GM12878 (cell line): ENCODE data around the gene C5. TPM values are rescaled to one million over a fixed set of nuclear protein-coding genes. Genes with fewer than 3 reads are reported as not detected.

ENCODE experiments used
- ATAC-seq: fragments of 200-7000 bp; cut with Tn5 transposase; 3 replicates; pipeline ENCODE4 v1.9.1; 2020; ENCODE audit warnings: mild to moderate bottlenecking, moderate library complexity
- BruUV-seq: library from RNA; stranded (reverse); fragments of 400-500 nt; replicated peaks from 2 replicates; lab custom pipeline; 2021; lab: Mats Ljungman, UMichigan
- CTCF ChIA-PET: fragments of 300-600 bp; sonication (Branson Sonifier 250); formaldehyde crosslinking; extraction: SDS; loops from one replicate; lab custom pipeline; 2021; ENCODE audit warnings: inconsistent platforms; lab: Yijun Ruan, JAX
- POLR2A ChIA-PET: fragments of 350-600 bp; formaldehyde crosslinking; extraction: SDS; loops from one replicate; lab custom pipeline; 2021; ENCODE audit warnings: inconsistent platforms; lab: Charles Lee
- RAD21 ChIA-PET: fragments of 300-600 bp; sonication (Branson Sonifier 250); formaldehyde crosslinking; loops from one replicate; lab custom pipeline; 2023; ENCODE audit warnings: antibody characterized with exemption; ENCODE audit not compliant: unreplicated experiment; lab: Charles Lee
- SMC1A ChIA-PET: fragments of 300-600 bp; sonication (Branson Sonifier 250); formaldehyde crosslinking; loops from one replicate; lab custom pipeline; 2023; ENCODE audit not compliant: unreplicated experiment, uncharacterized antibody; lab: Charles Lee
- DNase-seq: peaks from one replicate; pipeline ENCODE4 v3.0.0-alpha.2; 2011; ENCODE audit warnings: low read depth, low spot score
- FAIRE-seq: peaks from 3 replicates; lab custom pipeline; 2011; peaks lifted over from hg19 to GRCh38; lab: Jason Lieb, UNC
- H2AFZ ChIP-seq: 2 replicates; pipeline ENCODE4 v1.6.0; 2011; ENCODE audit warnings: low read depth, low read length, control low read depth; ENCODE audit not compliant: control insufficient read depth
- H3K27ac ChIP-seq: 2 replicates; pipeline ENCODE4 v1.5.1; 2011; ENCODE audit warnings: control low read depth; ENCODE audit not compliant: control insufficient read depth, insufficient read depth
- H3K27me3 ChIP-seq, 2 experiments: replicated peaks in 1 of 2; 2 replicates each; pipeline versions ENCODE4 v1.6.0 to v1.6.1; 2011; ENCODE audit warnings: low read length in 1 of 2; ENCODE audit not compliant: control insufficient read depth in 2 of 2, insufficient read depth in 2 of 2
- H3K36me3 ChIP-seq, 2 experiments: 2 replicates each; pipeline ENCODE4 v1.5.1; 2011; ENCODE audit warnings: low read length in 1 of 2; ENCODE audit not compliant: control insufficient read depth in 2 of 2, insufficient read depth in 2 of 2
- H3K4me1 ChIP-seq: 2 replicates; pipeline ENCODE4 v1.6.1; 2011; ENCODE audit warnings: mild to moderate bottlenecking, low read length, moderate library complexity, mixed read lengths; ENCODE audit not compliant: control insufficient read depth, insufficient read depth
- H3K4me2 ChIP-seq: 2 replicates; pipeline ENCODE4 v1.6.0; 2011; ENCODE audit warnings: control low read depth; ENCODE audit not compliant: control insufficient read depth, insufficient read depth
- H3K4me3 ChIP-seq: fragments of 200-600 bp; sonication (generic); 2 replicates; pipeline ENCODE4 v1.5.1; 2016
- H3K79me2 ChIP-seq: 2 replicates; pipeline ENCODE4 v1.6.0; 2011; ENCODE audit warnings: low read length; ENCODE audit not compliant: control insufficient read depth, insufficient read depth
- H3K9ac ChIP-seq: 2 replicates; pipeline ENCODE4 v1.8.0; 2011; ENCODE audit warnings: low read length, control low read depth, mixed read lengths; ENCODE audit not compliant: control insufficient read depth, insufficient read depth
- H3K9me3 ChIP-seq: replicated peaks from 3 replicates; pipeline ENCODE4 v1.5.1; 2011; ENCODE audit warnings: mild to moderate bottlenecking, low read length; ENCODE audit not compliant: control insufficient read depth, insufficient read depth
- H4K20me1 ChIP-seq: 2 replicates; pipeline ENCODE4 v1.6.0; 2011; ENCODE audit not compliant: control insufficient read depth, insufficient read depth
- BRCA1 ChIP-seq: IDR thresholded peaks from 2 replicates; pipeline ENCODE4 v1.6.1; 2011; ENCODE audit warnings: low read depth, low read length, improper control_type of control experiment
- MLLT1 ChIP-seq: fragments of 450-650 bp; IDR thresholded peaks from 2 replicates; pipeline ENCODE4 v1.6.1; 2016; ENCODE audit warnings: mild to moderate bottlenecking
- POLR2A ChIP-seq: IDR thresholded peaks from 2 replicates; pipeline ENCODE4 v1.6.1; 2011; ENCODE audit warnings: low read depth, mild to moderate bottlenecking, low read length
- TCF3 ChIP-seq: IDR thresholded peaks from 2 replicates; pipeline ENCODE4 v1.6.1; 2012; ENCODE audit warnings: low read depth, mild to moderate bottlenecking, low read length, borderline replicate concordance; ENCODE audit not compliant: insufficient read depth
- WGBS: methylation state at CpG from one replicate; pipeline ENCODE4 v1.1.6; 2016; ENCODE audit warnings: low lambda C conversion rate; ENCODE audit not compliant: insufficient replicate concordance, insufficient coverage; ENCODE audit errors: missing lambda C conversion rate; 5-methylcytosine and 5-hydroxymethylcytosine counted together
- in situ Hi-C: fragments of 300-500 bp; cut with MboI; formaldehyde crosslinking; loops from 9 replicates; pipeline ENCODE4 v1.14.3; 2018; ENCODE audit warnings: mixed read lengths
- intact Hi-C: fragments of 100-400 bp; cut with micrococcal nuclease; formaldehyde crosslinking; loops from one replicate; pipeline ENCODE4 v1.14.2; 2022; ENCODE audit not compliant: unreplicated experiment
- polyA plus RNA-seq, 11 experiments: library from polyadenylated mRNA; depleted of rRNA in 4 of 11; unstranded in 6 of 11; stranded (reverse) in 5 of 11; fragments of >200 nt; fragmentation: Nextera tagmentation in 4 of 11; fragmentation: Illumina TruSeq in 1 of 11; extraction: Ambion mirVana in 4 of 11; extraction: Trizol in 1 of 11; gene quantifications; 1 replicate in 1 of 11; 2 replicates in 10 of 11; pipeline versions ENCODE4 v1.2.1 to v1.2.3, GENCODE V29; 2011 to 2016; ENCODE audit warnings: inconsistent platforms in 2 of 11, missing spikeins in 2 of 11, low read depth in 1 of 11
- total RNA-seq, 4 experiments: library from RNA; depleted of rRNA in 3 of 4; stranded (reverse); fragments of >200 nt in 3 of 4; fragmentation: Illumina TruSeq in 1 of 4; extraction: Trizol in 1 of 4; gene quantifications; 2 replicates each; pipeline versions ENCODE4 v1.2.1 to v1.2.3, GENCODE V29; 2013 to 2021

The C5 gene
- total and polyA plus RNA-seq, 10 of the 15 experiments (the other 5 are each of a cell fraction or from before 2014, with no cell fraction given), result 0.39 to 2.2 (median 1.2) TPM

- intact Hi-C loops, result no loop called here
- Histone ChIP-seq H3K4me1 (peaks cover 28% of the 10 kb centered on the region), H3K36me3 (peaks cover 34 to 46% of the 10 kb centered on the region in 2 experiments)
These were observed 145.1 kb downstream of the C5 start for GRCh38 chr9:120904978-120905301.

More at GRCh38 chr9:120904978-120905301, 145.1 kb downstream of the C5 start:
- CTCF ChIA-PET, result interaction anchor here (1.4 to 1.7 kb wide), 3 partner anchors 13 to 33 kb away, joined by 5 read pairs; no protein-coding TSS in a partner anchor
- H3K9me3 ChIP-seq, result no peaks in the 10 kb centered on the region
- no TSS peak for BruUV-seq
- no peak overlapping the region for H3K4me2 ChIP-seq
- H3K4me3 ChIP-seq, result no peak overlapping the region
- FAIRE-seq (no peak), ATAC-seq (no peak), DNase-seq (no peak)
- H3K9ac ChIP-seq, result no peak overlapping the region
- SMC1A ChIA-PET, result interaction anchor here (1.5 to 23.6 kb wide), 3 partner anchors 15 to 35 kb away, joined by 4 to 522 read pairs (median 4); partner anchors contain the start of gene TRAF1
- in situ Hi-C loops, result no loop called here
- H4K20me1 ChIP-seq, result no peaks in the 10 kb centered on the region
- WGBS, result 78% methylated on average over 10 of the region's 11 CpGs
- H3K27me3 ChIP-seq, result no peaks in the 10 kb centered on the region
- POLR2A ChIA-PET, result interaction anchor here (0.6 to 2.0 kb wide), 4 partner anchors 9 to 53 kb away, joined by 3 to 7 read pairs (median 6); no protein-coding TSS in a partner anchor
- RAD21 ChIA-PET, result interaction anchor here (1.0 to 2.8 kb wide), 4 partner anchors 21 to 31 kb away, joined by 3 to 9 read pairs (median 6); no protein-coding TSS in a partner anchor
- H2AFZ ChIP-seq, result no peak overlapping the region
- H3K27ac ChIP-seq, result no peak overlapping the region
- H3K79me2 ChIP-seq, result peaks cover 2% of the 10 kb centered on the region; the same call in 1 of the 2 replicates
- TF ChIP-seq POLR2A (peak; percentile 78), TCF3 (no peak), BRCA1 (no peak), MLLT1 (no peak)
